Prostate gland (tissue), 2 donors: ENCODE measurements around the gene CAMK2B.

Experiments
- POLR2A ChIP-seq: fragments of 450-650 bp; IDR thresholded peaks from one replicate; pipeline ENCODE4 v1.6.1; 2016; ENCODE audit warnings: antibody characterized with exemption, mild to moderate bottlenecking
- POLR2AphosphoS5 ChIP-seq: sonication (generic); formaldehyde crosslinking; IDR thresholded peaks from one replicate; pipeline ENCODE4 v1.6.1; 2017; ENCODE audit warnings: antibody characterized with exemption
- TF ChIP-seq, protein P1 (sequence below), 4 experiments: fragments of 200-600 bp in 2 of 4; fragments of 450-650 bp in 2 of 4; sonication (generic) in 2 of 4; IDR thresholded peaks; 1 replicate in 3 of 4; 2 replicates in 1 of 4; pipeline ENCODE4 v1.5.1; 2016 to 2019; ENCODE audit warnings: antibody characterized with exemption in 4 of 4, mild to moderate bottlenecking in 2 of 4, moderate library complexity in 2 of 4

DNA sequence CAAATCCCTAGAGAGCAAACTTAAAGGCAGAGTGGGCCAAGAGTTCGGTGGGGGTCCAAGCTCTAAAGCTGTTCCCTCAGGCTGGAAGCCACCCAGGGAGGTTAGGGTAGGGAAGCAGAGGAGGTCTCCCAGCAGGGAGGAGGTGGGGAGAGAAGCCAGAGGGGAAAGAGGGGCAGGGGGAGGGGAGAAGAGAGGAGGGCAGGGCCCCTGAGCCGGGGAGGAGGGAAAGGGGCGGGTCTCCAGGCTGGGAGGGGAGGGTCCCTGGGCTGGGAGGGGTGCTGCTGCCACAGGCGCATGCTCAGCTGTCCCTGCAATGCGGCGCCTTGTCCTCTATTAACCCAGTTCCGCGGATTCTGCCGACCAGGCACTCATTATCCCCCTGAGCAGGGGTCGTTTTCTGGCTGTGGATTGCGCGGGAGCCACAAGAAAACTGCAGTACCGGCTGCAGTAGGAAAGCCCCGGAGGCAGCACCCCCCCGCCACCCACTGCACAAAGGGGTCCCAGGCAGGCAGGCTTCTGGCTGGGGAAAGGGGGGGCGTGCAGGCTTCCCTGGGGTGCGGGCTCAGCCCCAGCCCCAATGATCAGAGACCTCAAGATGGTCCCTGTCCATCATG is 49.3 kb downstream of the CAMK2B start:
- TF ChIP-seq POLR2AphosphoS5 (no peak), POLR2A (no peak)
- TF ChIP-seq, protein P1, sequence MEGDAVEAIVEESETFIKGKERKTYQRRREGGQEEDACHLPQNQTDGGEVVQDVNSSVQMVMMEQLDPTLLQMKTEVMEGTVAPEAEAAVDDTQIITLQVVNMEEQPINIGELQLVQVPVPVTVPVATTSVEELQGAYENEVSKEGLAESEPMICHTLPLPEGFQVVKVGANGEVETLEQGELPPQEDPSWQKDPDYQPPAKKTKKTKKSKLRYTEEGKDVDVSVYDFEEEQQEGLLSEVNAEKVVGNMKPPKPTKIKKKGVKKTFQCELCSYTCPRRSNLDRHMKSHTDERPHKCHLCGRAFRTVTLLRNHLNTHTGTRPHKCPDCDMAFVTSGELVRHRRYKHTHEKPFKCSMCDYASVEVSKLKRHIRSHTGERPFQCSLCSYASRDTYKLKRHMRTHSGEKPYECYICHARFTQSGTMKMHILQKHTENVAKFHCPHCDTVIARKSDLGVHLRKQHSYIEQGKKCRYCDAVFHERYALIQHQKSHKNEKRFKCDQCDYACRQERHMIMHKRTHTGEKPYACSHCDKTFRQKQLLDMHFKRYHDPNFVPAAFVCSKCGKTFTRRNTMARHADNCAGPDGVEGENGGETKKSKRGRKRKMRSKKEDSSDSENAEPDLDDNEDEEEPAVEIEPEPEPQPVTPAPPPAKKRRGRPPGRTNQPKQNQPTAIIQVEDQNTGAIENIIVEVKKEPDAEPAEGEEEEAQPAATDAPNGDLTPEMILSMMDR (IDR thresholded peaks at IDR 0.05): no peak
